Epithelial cell of proximal tubule (primary cell): ENCODE measurements around the gene PTPN7. TPM values are rescaled to one million over a fixed set of nuclear protein-coding genes. Genes with fewer than 3 reads are reported as not detected.
"Not testable (repeated sequence)": the region's sequence is repeated elsewhere in the genome, so short reads cannot be mapped to it uniquely, and the experiment has no call there.

Experiments
- DNase-seq: peaks from one replicate; pipeline ENCODE4 v3.0.0-alpha.2; 2011; ENCODE audit warnings: low read depth
- H3K4me3 ChIP-seq: 2 replicates; pipeline ENCODE4 v1.5.1; 2011; ENCODE audit warnings: low read depth, mild to moderate bottlenecking, low read length
- total RNA-seq: library from RNA; depleted of rRNA; stranded (reverse); fragments of >200 nt; gene quantifications from 2 replicates; pipeline ENCODE4 v1.2.3, GENCODE V29; 2015
- TF ChIP-seq, protein P1 (sequence below): conservative IDR thresholded peaks from 2 replicates; pipeline ENCODE4 v1.5.1; 2012; ENCODE audit warnings: low read depth, mild to moderate bottlenecking, low read length

Gene PTPN7
- total RNA-seq, 1 donor from 2014 or later = 0.06 TPM

DNA sequence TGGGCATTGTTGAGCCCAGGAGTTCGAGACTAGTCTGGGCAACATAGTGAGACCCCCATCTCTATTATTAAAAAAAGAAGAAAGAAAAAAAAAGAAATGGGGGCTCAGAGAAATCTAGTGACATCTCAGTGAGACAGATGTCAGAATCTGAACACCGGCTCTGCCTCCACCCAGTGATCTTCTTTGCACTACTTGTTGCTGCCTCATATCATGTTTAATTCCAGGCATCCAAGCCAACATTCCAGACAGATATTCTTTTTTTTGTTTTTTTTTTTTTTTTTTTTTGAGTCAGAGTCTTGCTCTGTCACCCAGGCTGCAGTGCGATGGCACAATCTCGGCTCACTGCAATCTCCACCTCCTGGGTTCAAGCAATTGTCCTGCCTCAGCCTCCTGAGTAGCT, 10.8 kb downstream of the PTPN7 start:
- TF ChIP-seq, protein P1, sequence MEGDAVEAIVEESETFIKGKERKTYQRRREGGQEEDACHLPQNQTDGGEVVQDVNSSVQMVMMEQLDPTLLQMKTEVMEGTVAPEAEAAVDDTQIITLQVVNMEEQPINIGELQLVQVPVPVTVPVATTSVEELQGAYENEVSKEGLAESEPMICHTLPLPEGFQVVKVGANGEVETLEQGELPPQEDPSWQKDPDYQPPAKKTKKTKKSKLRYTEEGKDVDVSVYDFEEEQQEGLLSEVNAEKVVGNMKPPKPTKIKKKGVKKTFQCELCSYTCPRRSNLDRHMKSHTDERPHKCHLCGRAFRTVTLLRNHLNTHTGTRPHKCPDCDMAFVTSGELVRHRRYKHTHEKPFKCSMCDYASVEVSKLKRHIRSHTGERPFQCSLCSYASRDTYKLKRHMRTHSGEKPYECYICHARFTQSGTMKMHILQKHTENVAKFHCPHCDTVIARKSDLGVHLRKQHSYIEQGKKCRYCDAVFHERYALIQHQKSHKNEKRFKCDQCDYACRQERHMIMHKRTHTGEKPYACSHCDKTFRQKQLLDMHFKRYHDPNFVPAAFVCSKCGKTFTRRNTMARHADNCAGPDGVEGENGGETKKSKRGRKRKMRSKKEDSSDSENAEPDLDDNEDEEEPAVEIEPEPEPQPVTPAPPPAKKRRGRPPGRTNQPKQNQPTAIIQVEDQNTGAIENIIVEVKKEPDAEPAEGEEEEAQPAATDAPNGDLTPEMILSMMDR = no peak
- H3K4me3 ChIP-seq = no peak overlapping the region
- DNase-seq = no peak

- TF ChIP-seq, protein P1 = no peak
- no peak overlapping the region for H3K4me3 ChIP-seq
- DNase-seq = no peak
These were observed 12.0 kb downstream of the PTPN7 start for GRCh38 chr1:202148391-202148790.

DNA sequence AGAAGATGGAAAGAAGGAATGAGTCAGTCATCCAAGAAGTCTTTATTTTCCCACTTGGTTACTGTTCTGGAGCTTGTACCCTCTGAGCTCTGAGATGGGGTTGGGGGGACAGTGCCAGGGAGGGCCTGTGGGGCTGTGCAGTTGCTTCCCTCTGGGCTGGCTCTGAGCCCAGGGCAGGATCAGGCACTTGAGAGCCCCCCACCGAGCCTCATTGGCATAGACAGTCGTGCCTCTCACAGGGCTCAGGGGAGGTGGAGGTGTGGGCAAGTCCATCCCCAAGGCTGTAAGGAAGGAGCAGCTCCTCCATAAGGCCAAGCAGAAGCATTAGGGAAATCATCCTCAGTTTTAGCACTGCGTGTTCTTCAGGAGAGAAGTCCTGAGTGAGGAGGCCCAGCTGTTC, 13.4 kb downstream of the PTPN7 start:
- TF ChIP-seq, protein P1 = no peak
- no peak for DNase-seq
- no peak overlapping the region for H3K4me3 ChIP-seq

- no peak overlapping the region for H3K4me3 ChIP-seq
- TF ChIP-seq, protein P1 = no peak
- no peak for DNase-seq
These were observed 14.1 kb downstream of the PTPN7 start for GRCh38 chr1:202146279-202146678.

DNA sequence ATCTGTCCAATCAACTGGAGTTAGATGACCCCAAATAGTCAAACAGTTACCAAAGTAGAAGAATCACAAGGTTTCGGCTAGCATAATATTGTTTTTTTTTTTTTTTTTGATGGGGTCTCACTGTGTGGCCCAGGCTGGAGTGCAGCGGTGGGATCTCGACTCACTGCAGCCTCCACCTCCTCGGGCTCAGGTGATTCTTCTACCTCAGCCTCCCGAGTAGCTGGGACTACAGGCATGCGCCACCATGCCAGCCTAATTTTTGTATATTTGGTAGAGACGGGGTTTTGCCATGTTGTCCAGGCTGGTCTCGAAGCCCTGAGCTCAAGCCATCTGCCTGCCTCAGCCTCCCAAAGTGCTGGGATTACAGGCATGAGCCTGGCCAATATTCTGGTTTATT, 14.7 kb downstream of the PTPN7 start:
- not testable (repeated sequence) for H3K4me3 ChIP-seq, DNase-seq

- peak overlapping the region; percentile 96 for H3K4me3 ChIP-seq
- TF ChIP-seq, protein P1 = no peak
- no peak for DNase-seq
These were observed 15.2 kb downstream of the PTPN7 start for GRCh38 chr1:202145068-202145743.

DNA sequence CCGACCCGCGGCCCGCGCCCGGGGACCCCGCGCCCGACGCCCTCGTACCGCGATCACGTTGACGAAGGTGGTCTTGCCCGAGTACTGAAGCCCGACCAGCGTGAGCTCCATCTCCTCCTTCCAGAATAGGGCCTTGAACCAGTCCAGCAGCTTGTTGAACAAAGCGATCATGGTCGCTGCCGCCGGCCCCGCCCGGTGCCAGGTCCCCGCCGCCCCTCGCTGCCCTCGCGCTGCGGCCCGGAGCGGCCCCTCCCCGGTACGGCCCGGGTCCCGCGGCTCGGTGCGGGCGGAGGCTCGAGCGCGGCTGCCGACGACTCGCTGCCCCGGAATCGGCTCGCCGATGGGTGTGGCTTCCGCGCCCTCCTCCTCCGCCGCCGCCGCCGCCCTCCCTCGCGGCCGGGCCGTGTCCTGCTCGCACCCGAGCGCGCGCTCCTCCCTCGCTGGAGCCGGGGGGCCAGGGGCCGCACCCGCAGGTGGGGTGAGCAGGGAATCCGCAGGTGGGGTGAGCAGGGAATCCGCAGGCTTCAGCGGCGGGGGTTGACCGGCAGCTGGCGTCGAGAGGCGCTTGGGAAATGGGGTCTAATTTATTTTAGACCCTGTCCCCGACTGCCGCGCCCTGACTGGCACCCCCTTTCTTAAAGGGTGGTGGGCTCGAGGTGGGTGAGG, 15.9 kb downstream of the PTPN7 start, which contains the start of gene ARL8A:
Gene ARL8A (minus strand): TSS at position 336 of the 666 bp plus-strand sequence. CDS start 165 bp downstream, at position 171.
- TF ChIP-seq, protein P1 = no peak
- peak within 1 kb of the TSS; percentile 96 for H3K4me3 ChIP-seq
- no peak for DNase-seq
